H9 (cell line): ENCODE measurements around the gene MINDY4. TPM values are rescaled to one million over a fixed set of nuclear protein-coding genes. Genes with fewer than 3 reads are reported as not detected.

Experiments
- DNase-seq: peaks from one replicate; pipeline ENCODE4 v3.0.0-alpha.2; 2017
- H2AFZ ChIP-seq: one replicate; pipeline ENCODE4 v1.6.1; 2013; ENCODE audit warnings: mild to moderate bottlenecking, low read length, control low read depth, moderate library complexity
- H2AK5ac ChIP-seq: 2 replicates; pipeline ENCODE4 v1.6.1; 2013; ENCODE audit warnings: low read length, control low read depth, mixed read lengths; ENCODE audit not compliant: insufficient read length
- H2BK120ac ChIP-seq: one replicate; pipeline ENCODE4 v1.6.1; 2013; ENCODE audit warnings: low read depth, mild to moderate bottlenecking, low read length, control low read depth, inconsistent platforms; ENCODE audit not compliant: poor library complexity, severe bottlenecking
- H2BK12ac ChIP-seq: 2 replicates; pipeline ENCODE4 v1.6.1; 2013; ENCODE audit warnings: low read length, control low read depth, mixed read lengths, low read depth; ENCODE audit not compliant: insufficient read length
- H2BK15ac ChIP-seq: 2 replicates; pipeline ENCODE4 v1.6.1; 2013; ENCODE audit warnings: low read depth, low read length, control low read depth
- H2BK20ac ChIP-seq: one replicate; pipeline ENCODE4 v1.6.1; 2013; ENCODE audit warnings: low read depth, mild to moderate bottlenecking, low read length, control low read depth, inconsistent platforms; ENCODE audit not compliant: poor library complexity, severe bottlenecking
- H2BK5ac ChIP-seq: 2 replicates; pipeline ENCODE4 v1.6.1; 2013; ENCODE audit warnings: low read length, control low read depth, mixed read lengths; ENCODE audit not compliant: insufficient read length
- H3K14ac ChIP-seq: 2 replicates; pipeline ENCODE4 v1.6.1; 2013; ENCODE audit warnings: low read length, control low read depth; ENCODE audit not compliant: insufficient read depth
- H3K18ac ChIP-seq: 2 replicates; pipeline ENCODE4 v1.6.1; 2013; ENCODE audit warnings: low read depth, mild to moderate bottlenecking, mixed read lengths, low read length, control low read depth; ENCODE audit not compliant: insufficient read length
- H3K23ac ChIP-seq: 2 replicates; pipeline ENCODE4 v1.6.1; 2013; ENCODE audit warnings: low read length, control low read depth, mixed read lengths, low read depth; ENCODE audit not compliant: insufficient read length
- H3K23me2 ChIP-seq: 2 replicates; pipeline ENCODE4 v1.6.1; 2013; ENCODE audit warnings: low read depth, mild to moderate bottlenecking, mixed read lengths, low read length, control low read depth; ENCODE audit not compliant: insufficient read length, poor library complexity, severe bottlenecking
- H3K27ac ChIP-seq: 2 replicates; pipeline ENCODE4 v1.5.1; 2013; ENCODE audit warnings: low read length, control low read depth, mixed read lengths, low read depth; ENCODE audit not compliant: insufficient read length
- H3K27me3 ChIP-seq: 2 replicates; pipeline ENCODE4 v1.6.1; 2013; ENCODE audit warnings: low read length, control low read depth, inconsistent platforms; ENCODE audit not compliant: insufficient read depth
- H3K4ac ChIP-seq: 2 replicates; pipeline ENCODE4 v1.6.1; 2013; ENCODE audit warnings: low read depth, mild to moderate bottlenecking, control low read depth, inconsistent platforms, low read length, moderate library complexity
- H3K4me1 ChIP-seq: 2 replicates; pipeline ENCODE4 v1.6.1; 2013; ENCODE audit warnings: low read length, control low read depth, inconsistent platforms; ENCODE audit not compliant: insufficient read depth
- H3K4me2 ChIP-seq: 2 replicates; pipeline ENCODE4 v1.6.1; 2013; ENCODE audit warnings: low read length, control low read depth, mixed read lengths; ENCODE audit not compliant: insufficient read length, insufficient read depth
- H3K56ac ChIP-seq: 2 replicates; pipeline ENCODE4 v1.6.1; 2013; ENCODE audit warnings: low read depth, mild to moderate bottlenecking, mixed read lengths, low read length, control low read depth; ENCODE audit not compliant: insufficient read length
- H3K79me1 ChIP-seq: 2 replicates; pipeline ENCODE4 v1.6.1; 2013; ENCODE audit warnings: low read depth, mild to moderate bottlenecking, moderate library complexity, low read length, control low read depth, inconsistent platforms; ENCODE audit not compliant: insufficient read depth, poor library complexity, severe bottlenecking
- H3K79me2 ChIP-seq: 2 replicates; pipeline ENCODE4 v1.6.1; 2013; ENCODE audit warnings: low read length, control low read depth, inconsistent platforms; ENCODE audit not compliant: insufficient read depth
- H3K9ac ChIP-seq: 2 replicates; pipeline ENCODE4 v1.6.1; 2013; ENCODE audit warnings: low read length, control low read depth, mixed read lengths; ENCODE audit not compliant: insufficient read length; ENCODE audit errors: extremely low read depth
- H3K9me3 ChIP-seq: one replicate; pipeline ENCODE4 v1.6.1; 2013; ENCODE audit warnings: low read depth, low read length, inconsistent platforms; ENCODE audit not compliant: control insufficient read depth
- H3T11ph ChIP-seq: one replicate; pipeline ENCODE4 v1.6.1; 2013; ENCODE audit warnings: mild to moderate bottlenecking, low read length, control low read depth, inconsistent platforms
- H4K20me1 ChIP-seq: one replicate; pipeline ENCODE4 v1.6.1; 2013; ENCODE audit not compliant: control insufficient read depth, insufficient read length, insufficient read depth
- H4K5ac ChIP-seq: 2 replicates; pipeline ENCODE4 v1.6.1; 2013; ENCODE audit warnings: low read depth, mild to moderate bottlenecking, mixed read lengths, low read length, control low read depth; ENCODE audit not compliant: insufficient read length
- H4K8ac ChIP-seq: replicated peaks from 2 replicates; pipeline ENCODE4 v1.6.1; 2013; ENCODE audit warnings: low read length, control low read depth, mixed read lengths, low read depth; ENCODE audit not compliant: insufficient read length
- H4K91ac ChIP-seq: 2 replicates; pipeline ENCODE4 v1.6.1; 2013; ENCODE audit warnings: low read depth, mild to moderate bottlenecking, moderate library complexity, mixed read lengths, low read length, control low read depth; ENCODE audit not compliant: insufficient read length
- H3K27ac Mint-ChIP-seq, 3 experiments: 2 replicates in 2 of 3; 3 replicates in 1 of 3; pipeline ENCODE4 v1.8.0; 2020 to 2021; ENCODE audit warnings: mixed read lengths in 3 of 3, mild to moderate bottlenecking in 1 of 3, moderate library complexity in 1 of 3
- H3K27me3 Mint-ChIP-seq: 2 replicates; pipeline ENCODE4 v1.8.0; 2021; ENCODE audit warnings: low read depth, mild to moderate bottlenecking, moderate library complexity, mixed read lengths
- H3K36me3 Mint-ChIP-seq, 3 experiments: 2 replicates in 2 of 3; 3 replicates in 1 of 3; pipeline ENCODE4 v1.8.0; 2020 to 2021; ENCODE audit warnings: low read depth in 3 of 3, mixed read lengths in 3 of 3; ENCODE audit not compliant: insufficient read depth in 1 of 3
- H3K4me1 Mint-ChIP-seq, 2 experiments: 2 replicates each; pipeline ENCODE4 v1.8.0; 2020; ENCODE audit warnings: mixed read lengths in 2 of 2
- H3K4me3 Mint-ChIP-seq, 2 experiments: 2 replicates in 1 of 2; 3 replicates in 1 of 2; pipeline ENCODE4 v1.8.0; 2020 to 2021; ENCODE audit warnings: mild to moderate bottlenecking in 2 of 2, mixed read lengths in 2 of 2, moderate library complexity in 1 of 2
- H3K9me3 Mint-ChIP-seq, 2 experiments: 2 replicates in 1 of 2; 3 replicates in 1 of 2; pipeline ENCODE4 v1.8.0; 2020; ENCODE audit warnings: mild to moderate bottlenecking in 2 of 2, mixed read lengths in 2 of 2, moderate library complexity in 1 of 2
- CTCF ChIP-seq: fragments of 200-600 bp; sonication (generic); conservative IDR thresholded peaks from 3 replicates; pipeline ENCODE4 v1.8.0; 2021; ENCODE audit warnings: antibody characterized with exemption, mild to moderate bottlenecking
- WGBS: extraction: QIAGEN DNeasy Blood & Tissue Kit; methylation state at CpG from one replicate; pipeline ENCODE4 v1.1.7; 2013; ENCODE audit warnings: missing lambda C conversion rate, low lambda C conversion rate, mixed read lengths; ENCODE audit not compliant: insufficient read length; ENCODE audit errors: extremely low coverage; 5-methylcytosine and 5-hydroxymethylcytosine counted together
- total RNA-seq: library from RNA; stranded (reverse); gene quantifications from 2 replicates; pipeline ENCODE4 v1.2.1, GENCODE V29; 2021

MINDY4 gene
- total RNA-seq, 1 experiment from 2014 or later: 3.1 TPM

- Histone ChIP-seq H3K9me3 (no peaks in the 10 kb centered on the region), H4K91ac (no peak overlapping the region), H3K9ac (no peak overlapping the region), H2BK15ac (no peak overlapping the region), H2BK20ac (no peak overlapping the region), H3T11ph (no peak overlapping the region), H3K56ac (no peak overlapping the region), H3K27ac (no peak overlapping the region), H4K5ac (no peak overlapping the region), H4K8ac (no peak overlapping the region), H2BK12ac (no peak overlapping the region), H3K23me2 (no peaks in the 10 kb centered on the region), H3K27me3 (0 out of 2 replicates have a peak, but pooled peaks cover under 1% of the 10 kb centered on the region), H4K20me1 (no peaks in the 10 kb centered on the region), H3K4me2 (no peak overlapping the region), H3K79me2 (no peaks in the 10 kb centered on the region), H2BK120ac (no peak overlapping the region), H3K18ac (no peak overlapping the region), H2AFZ (no peak overlapping the region), H3K23ac (no peak overlapping the region), H2BK5ac (no peak overlapping the region), H3K4ac (no peak overlapping the region), H2AK5ac (no peak overlapping the region), H3K14ac (no peak overlapping the region), H3K79me1 (no peaks in the 10 kb centered on the region), H3K4me1 (no peaks in the 10 kb centered on the region)
- peaks cover 4% of the 10 kb centered on the region in 2 experiments; a peak in 1 of 4 replicates for H3K4me1 Mint-ChIP-seq
- DNase-seq: no peak
- no peaks in the 10 kb centered on the region; a peak in 1 of 5 replicates for H3K9me3 Mint-ChIP-seq
- peak; percentile 18; the same call in 1 of the 3 replicates for TF ChIP-seq CTCF
- H3K36me3 Mint-ChIP-seq: no peaks in the 10 kb centered on the region
- no peaks in the 10 kb centered on the region; the same call in 1 of the 2 replicates for H3K27me3 Mint-ChIP-seq
- H3K4me3 Mint-ChIP-seq: no peak overlapping the region
- no peak overlapping the region; a peak in 1 of 7 replicates for H3K27ac Mint-ChIP-seq
- no CpG with 5 or more reads among the region's 11 CpGs for WGBS
Measured at GRCh38 chr7:30843741-30844482, 72.7 kb downstream of the MINDY4 start.
